Myocyte (in vitro differentiated cells): ENCODE measurements around the gene DNASE2B. TPM values are rescaled to one million over a fixed set of nuclear protein-coding genes. Genes with fewer than 3 reads are reported as not detected.

Source experiments
- DNase-seq: peaks from one replicate; pipeline ENCODE4 v3.0.0-alpha.2; 2012; ENCODE audit warnings: low read depth
- total RNA-seq: library from RNA; depleted of rRNA; stranded (reverse); fragments of >200 nt; gene quantifications from 2 replicates; pipeline ENCODE4 v1.2.3, GENCODE V29; 2014

DNASE2B gene
- total RNA-seq, 1 donor from 2014 or later, result not detected

- no peak for DNase-seq
These were observed 24.7 kb upstream of the DNASE2B start for GRCh38 chr1:84373436-84374141.

- DNase-seq, result peak; percentile 75
These were observed 23.1 kb upstream of the DNASE2B start for GRCh38 chr1:84374991-84375696.

GRCh38 chr1:84376000-84376910 is 22.0 kb upstream of the DNASE2B start:
- DNase-seq, result no peak

- peak; percentile 42 for DNase-seq
These were observed 20.7 kb upstream of the DNASE2B start for GRCh38 chr1:84377480-84378095.

GRCh38 chr1:84379138-84379916 is 19.0 kb upstream of the DNASE2B start:
- DNase-seq, result no peak

- no peak for DNase-seq
These were observed 18.4 kb upstream of the DNASE2B start for GRCh38 chr1:84379917-84380180.

GRCh38 chr1:84382127-84382526 is 16.2 kb upstream of the DNASE2B start:
- DNase-seq, result no peak

GRCh38 chr1:84385347-84385746 is 12.9 kb upstream of the DNASE2B start:
- no peak for DNase-seq

- DNase-seq, result no peak
These were observed 11.4 kb upstream of the DNASE2B start for GRCh38 chr1:84386716-84387479.

GRCh38 chr1:84387480-84388163 is 10.7 kb upstream of the DNASE2B start:
- no peak for DNase-seq

- no peak for DNase-seq
These were observed 8.1 kb upstream of the DNASE2B start for GRCh38 chr1:84390226-84390625.

- no peak for DNase-seq
These were observed 2.9 kb downstream of the DNASE2B start for GRCh38 chr1:84401156-84401555.

GRCh38 chr1:84402060-84402459 is 3.8 kb downstream of the DNASE2B start:
- no peak for DNase-seq

- DNase-seq, result no peak
These were observed 4.2 kb downstream of the DNASE2B start for GRCh38 chr1:84402501-84402900.

- no peak for DNase-seq
These were observed 5.1 kb downstream of the DNASE2B start for GRCh38 chr1:84403347-84403746.

- peak; percentile 14 for DNase-seq
These were observed 8.1 kb downstream of the DNASE2B start for GRCh38 chr1:84406346-84406861.

- DNase-seq, result no peak
These were observed 9.2 kb downstream of the DNASE2B start for GRCh38 chr1:84407524-84407923.

- DNase-seq, result no peak
These were observed 9.7 kb downstream of the DNASE2B start for GRCh38 chr1:84407958-84408422.

- DNase-seq, result no peak
These were observed 11.6 kb downstream of the DNASE2B start for GRCh38 chr1:84409888-84410287.
